WI38 (cell line): ENCODE measurements around the gene CGREF1.

Experiments used
- H3K4me3 ChIP-seq: 2 replicates; pipeline ENCODE4 v1.5.1; 2011; ENCODE audit warnings: low read depth, mild to moderate bottlenecking, control low read depth, low read length
- CTCF ChIP-seq: IDR thresholded peaks from 2 replicates; pipeline ENCODE4 v1.5.1; 2012; ENCODE audit warnings: low read depth, mild to moderate bottlenecking, control low read depth, low read length

Gene CGREF1

GRCh38 chr2:27105981-27106380 lies 12.9 kb downstream of the CGREF1 start:
- no peak for TF ChIP-seq CTCF
- no peak overlapping the region for H3K4me3 ChIP-seq

GRCh38 chr2:27102329-27102728 lies 16.6 kb downstream of the CGREF1 start:
- TF ChIP-seq CTCF, result no peak

GRCh38 chr2:27100036-27100435 lies 18.9 kb downstream of the CGREF1 start:
- TF ChIP-seq CTCF, result no peak

More at GRCh38 chr2:27102329-27102728, 16.6 kb downstream of the CGREF1 start:
- no peak overlapping the region for H3K4me3 ChIP-seq

GRCh38 chr2:27099334-27099955 lies 19.5 kb downstream of the CGREF1 start:
- TF ChIP-seq CTCF, result no peak
- H3K4me3 ChIP-seq, result no peak overlapping the region

More at GRCh38 chr2:27100036-27100435, 18.9 kb downstream of the CGREF1 start:
- H3K4me3 ChIP-seq, result no peak overlapping the region

- no peak for TF ChIP-seq CTCF
These were observed 21.6 kb downstream of the CGREF1 start for GRCh38 chr2:27097341-27097740.

GRCh38 chr2:27096748-27097297 lies 22.1 kb downstream of the CGREF1 start:
- no peak for TF ChIP-seq CTCF
- H3K4me3 ChIP-seq, result no peak overlapping the region

More at GRCh38 chr2:27097341-27097740, 21.6 kb downstream of the CGREF1 start:
- H3K4me3 ChIP-seq, result no peak overlapping the region

GRCh38 chr2:27095745-27096651 lies 22.9 kb downstream of the CGREF1 start:
- H3K4me3 ChIP-seq, result peak overlapping the region; percentile 39
- TF ChIP-seq CTCF, result no peak
